K562 treated with DMSO at 1 percent for 24 hours (cell line): ENCODE measurements around the gene LIN9. TPM values are rescaled to one million over a fixed set of nuclear protein-coding genes. Genes with fewer than 3 reads are reported as not detected.

Source experiments
- total RNA-seq: library from RNA; unstranded; fragments of 300-600 nt; gene quantifications from 2 replicates; pipeline ENCODE4 v1.2.3, GENCODE V29; 2022; ENCODE audit warnings: low read depth; ENCODE audit not compliant: insufficient read depth

Gene LIN9, protein sequence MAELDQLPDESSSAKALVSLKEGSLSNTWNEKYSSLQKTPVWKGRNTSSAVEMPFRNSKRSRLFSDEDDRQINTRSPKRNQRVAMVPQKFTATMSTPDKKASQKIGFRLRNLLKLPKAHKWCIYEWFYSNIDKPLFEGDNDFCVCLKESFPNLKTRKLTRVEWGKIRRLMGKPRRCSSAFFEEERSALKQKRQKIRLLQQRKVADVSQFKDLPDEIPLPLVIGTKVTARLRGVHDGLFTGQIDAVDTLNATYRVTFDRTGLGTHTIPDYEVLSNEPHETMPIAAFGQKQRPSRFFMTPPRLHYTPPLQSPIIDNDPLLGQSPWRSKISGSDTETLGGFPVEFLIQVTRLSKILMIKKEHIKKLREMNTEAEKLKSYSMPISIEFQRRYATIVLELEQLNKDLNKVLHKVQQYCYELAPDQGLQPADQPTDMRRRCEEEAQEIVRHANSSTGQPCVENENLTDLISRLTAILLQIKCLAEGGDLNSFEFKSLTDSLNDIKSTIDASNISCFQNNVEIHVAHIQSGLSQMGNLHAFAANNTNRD
- 11.5 and 11.8 TPM in 2 replicates for total RNA-seq

DNA sequence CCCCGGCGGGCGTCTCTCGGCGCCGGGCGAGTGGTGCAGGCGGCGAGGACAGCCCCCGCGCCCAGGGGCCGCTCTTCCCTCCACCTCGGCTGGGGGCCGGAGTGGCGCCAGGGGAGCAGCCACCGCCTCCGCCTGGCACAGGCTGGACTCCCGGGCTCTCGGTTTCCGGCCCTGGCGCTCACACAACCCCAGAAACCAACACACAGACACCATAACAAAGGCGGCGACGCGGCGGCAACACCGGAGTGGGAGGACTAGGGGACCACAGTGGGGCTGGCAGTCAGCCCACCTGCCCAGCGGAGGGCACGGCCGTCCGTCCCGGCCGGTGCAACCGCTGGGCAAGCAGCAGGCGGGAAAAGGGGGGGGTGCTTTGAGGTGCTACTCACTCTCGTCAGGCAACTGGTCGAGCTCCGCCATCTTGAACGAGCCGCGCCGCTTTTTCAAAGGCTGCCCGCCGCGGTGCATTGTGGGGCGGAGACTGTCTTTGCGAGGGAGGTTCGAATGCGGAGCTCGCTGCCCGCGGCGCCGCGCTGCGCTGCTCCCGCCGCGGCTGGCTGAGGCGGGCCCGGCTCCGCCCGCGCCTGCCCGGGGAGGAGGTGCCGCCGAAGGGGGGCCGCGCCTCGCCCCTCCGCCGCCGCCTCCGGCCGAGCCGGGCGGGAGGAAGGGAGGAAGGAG is at the start of gene LIN9:
Gene LIN9, minus strand, starts transcription at position 442 of the 675 bp plus-strand sequence. Its CDS starts 25 bp downstream, at position 417.

DNA sequence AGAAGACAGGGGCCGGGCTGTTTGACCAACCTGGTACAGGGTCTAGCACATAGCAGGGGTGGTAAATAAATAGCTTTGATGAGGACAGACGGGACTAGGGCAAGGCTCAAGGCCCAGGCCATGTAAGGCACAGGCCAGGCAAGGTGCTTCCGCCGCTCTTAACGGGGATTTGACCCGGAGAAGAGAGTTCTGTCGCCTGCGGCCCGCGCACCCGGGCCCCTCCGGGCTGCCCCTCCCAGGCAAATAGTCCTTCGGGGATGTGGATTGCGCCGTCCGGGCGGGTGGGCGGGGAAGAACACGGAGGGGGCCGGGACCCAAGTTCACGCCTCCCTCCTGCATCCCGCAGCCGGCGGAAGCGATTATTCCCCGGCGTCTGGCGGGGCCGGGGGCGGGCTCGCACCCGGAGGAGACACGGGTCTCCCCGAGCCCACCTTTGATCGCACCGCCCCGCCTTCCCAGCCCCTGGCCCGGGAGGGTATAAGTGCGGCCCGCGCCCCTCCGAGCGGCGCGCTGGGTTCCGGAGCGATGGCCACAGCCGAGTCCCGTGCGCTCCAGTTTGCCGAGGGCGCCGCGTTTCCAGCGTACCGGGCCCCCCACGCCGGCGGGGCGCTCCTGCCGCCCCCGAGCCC is 85.7 kb downstream of the LIN9 start, which contains the start of gene MIXL1:
Gene MIXL1, plus strand, starts transcription at position 508 of the 629 bp plus-strand sequence. Its CDS starts 18 bp downstream, at position 526.

DNA sequence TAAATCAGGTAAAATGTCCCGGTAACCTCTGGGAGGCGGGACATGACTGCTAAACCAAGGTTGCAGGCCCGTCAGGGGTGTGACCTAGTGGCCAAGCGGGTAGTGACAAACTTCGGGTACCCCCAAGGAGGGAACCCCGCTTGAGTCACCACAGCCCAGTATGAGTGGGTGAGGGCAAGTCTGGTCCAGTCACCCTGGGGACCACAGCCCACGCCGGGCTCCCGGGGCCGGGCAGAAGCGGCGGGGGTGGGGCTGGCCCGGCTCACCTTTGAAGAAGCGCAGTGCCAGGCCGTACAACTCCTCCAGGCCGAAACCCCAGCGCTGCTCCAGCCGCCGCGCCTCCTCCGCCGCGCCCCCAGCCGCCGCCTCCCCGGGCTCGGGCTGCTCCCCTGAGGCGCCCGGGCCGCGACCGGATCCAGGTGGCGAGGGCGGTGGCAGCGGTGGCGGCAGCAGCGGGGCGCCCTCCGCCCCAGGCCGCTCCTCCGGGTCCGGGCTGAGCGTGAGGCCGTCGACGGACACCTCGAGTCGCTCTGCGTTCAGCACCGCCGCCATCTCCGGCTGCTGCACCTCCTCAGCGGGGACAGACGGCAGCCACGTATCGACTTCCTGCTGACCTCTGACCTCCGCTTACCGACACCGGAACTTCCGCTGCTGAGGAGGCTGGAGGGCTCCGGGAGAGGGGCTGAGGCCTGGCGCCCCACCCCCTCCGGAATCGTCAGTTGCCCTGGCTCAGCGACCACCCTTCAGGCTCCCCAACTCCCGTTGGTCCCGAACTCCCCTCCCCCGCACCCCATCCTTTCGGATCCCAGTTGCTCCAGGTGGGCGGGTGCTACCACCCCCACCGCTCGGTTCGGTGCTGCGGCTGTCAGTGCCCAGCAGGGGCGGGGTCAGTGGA is 122.6 kb downstream of the LIN9 start, which contains the start of gene ACBD3:
Gene ACBD3, minus strand, starts transcription at position 618 of the 895 bp plus-strand sequence. Its CDS starts 66 bp downstream, at position 552.

Other genes with a start within 250 kb of the LIN9 start
- 593 and 654 TPM in 2 replicates for gene H3-3A, start 246.4 kb downstream of the LIN9 start, total RNA-seq
- gene ACBD3, start 122.4 kb downstream of the LIN9 start, total RNA-seq, result 28.9 and 31.6 TPM in 2 replicates
- not detected in 2 replicates for gene MIXL1, start 85.5 kb downstream of the LIN9 start, total RNA-seq
- 192 and 241 TPM in 2 replicates for gene PARP1, start 98.9 kb upstream of the LIN9 start, total RNA-seq
- gene STUM, start 239.6 kb upstream of the LIN9 start, total RNA-seq, result not detected in 2 replicates